GM12878 (cell line): Measurements from ENCODE around the gene WASF2. TPM values are rescaled to one million over a fixed set of nuclear protein-coding genes. Genes with fewer than 3 reads are reported as not detected.

ENCODE experiments used
- ATAC-seq: fragments of 200-7000 bp; cut with Tn5 transposase; 3 replicates; pipeline ENCODE4 v1.9.1; 2020; ENCODE audit warnings: mild to moderate bottlenecking, moderate library complexity
- BruUV-seq: library from RNA; stranded (reverse); fragments of 400-500 nt; replicated peaks from 2 replicates; lab custom pipeline; 2021; lab: Mats Ljungman, UMichigan
- CTCF ChIA-PET: fragments of 300-600 bp; sonication (Branson Sonifier 250); formaldehyde crosslinking; extraction: SDS; loops from one replicate; lab custom pipeline; 2021; ENCODE audit warnings: inconsistent platforms; lab: Yijun Ruan, JAX
- POLR2A ChIA-PET: fragments of 350-600 bp; formaldehyde crosslinking; extraction: SDS; loops from one replicate; lab custom pipeline; 2021; ENCODE audit warnings: inconsistent platforms; lab: Charles Lee
- RAD21 ChIA-PET: fragments of 300-600 bp; sonication (Branson Sonifier 250); formaldehyde crosslinking; loops from one replicate; lab custom pipeline; 2023; ENCODE audit warnings: antibody characterized with exemption; ENCODE audit not compliant: unreplicated experiment; lab: Charles Lee
- SMC1A ChIA-PET: fragments of 300-600 bp; sonication (Branson Sonifier 250); formaldehyde crosslinking; loops from one replicate; lab custom pipeline; 2023; ENCODE audit not compliant: unreplicated experiment, uncharacterized antibody; lab: Charles Lee
- DNase-seq: peaks from one replicate; pipeline ENCODE4 v3.0.0-alpha.2; 2011; ENCODE audit warnings: low read depth, low spot score
- FAIRE-seq: peaks from 3 replicates; lab custom pipeline; 2011; peaks lifted over from hg19 to GRCh38; lab: Jason Lieb, UNC
- H2AFZ ChIP-seq: 2 replicates; pipeline ENCODE4 v1.6.0; 2011; ENCODE audit warnings: low read depth, low read length, control low read depth; ENCODE audit not compliant: control insufficient read depth
- H3K27ac ChIP-seq: 2 replicates; pipeline ENCODE4 v1.5.1; 2011; ENCODE audit warnings: control low read depth; ENCODE audit not compliant: control insufficient read depth, insufficient read depth
- H3K27me3 ChIP-seq, 2 experiments: replicated peaks in 1 of 2; 2 replicates each; pipeline versions ENCODE4 v1.6.0 to v1.6.1; 2011; ENCODE audit warnings: low read length in 1 of 2; ENCODE audit not compliant: control insufficient read depth in 2 of 2, insufficient read depth in 2 of 2
- H3K36me3 ChIP-seq, 2 experiments: 2 replicates each; pipeline ENCODE4 v1.5.1; 2011; ENCODE audit warnings: low read length in 1 of 2; ENCODE audit not compliant: control insufficient read depth in 2 of 2, insufficient read depth in 2 of 2
- H3K4me1 ChIP-seq: 2 replicates; pipeline ENCODE4 v1.6.1; 2011; ENCODE audit warnings: mild to moderate bottlenecking, low read length, moderate library complexity, mixed read lengths; ENCODE audit not compliant: control insufficient read depth, insufficient read depth
- H3K4me2 ChIP-seq: 2 replicates; pipeline ENCODE4 v1.6.0; 2011; ENCODE audit warnings: control low read depth; ENCODE audit not compliant: control insufficient read depth, insufficient read depth
- H3K4me3 ChIP-seq: fragments of 200-600 bp; sonication (generic); 2 replicates; pipeline ENCODE4 v1.5.1; 2016
- H3K79me2 ChIP-seq: 2 replicates; pipeline ENCODE4 v1.6.0; 2011; ENCODE audit warnings: low read length; ENCODE audit not compliant: control insufficient read depth, insufficient read depth
- H3K9ac ChIP-seq: 2 replicates; pipeline ENCODE4 v1.8.0; 2011; ENCODE audit warnings: low read length, control low read depth, mixed read lengths; ENCODE audit not compliant: control insufficient read depth, insufficient read depth
- H3K9me3 ChIP-seq: replicated peaks from 3 replicates; pipeline ENCODE4 v1.5.1; 2011; ENCODE audit warnings: mild to moderate bottlenecking, low read length; ENCODE audit not compliant: control insufficient read depth, insufficient read depth
- H4K20me1 ChIP-seq: 2 replicates; pipeline ENCODE4 v1.6.0; 2011; ENCODE audit not compliant: control insufficient read depth, insufficient read depth
- ASH2L ChIP-seq: fragments of 300-600, 200-600 bp; sonication (generic); IDR thresholded peaks from 2 replicates; pipeline ENCODE4 v1.6.1; 2017; ENCODE audit warnings: low read depth, mild to moderate bottlenecking, borderline replicate concordance
- BMI1 ChIP-seq: fragments of 450-650 bp; IDR thresholded peaks from 2 replicates; pipeline ENCODE4 v1.6.1; 2016; ENCODE audit warnings: mild to moderate bottlenecking, moderate library complexity, borderline replicate concordance
- CHD4 ChIP-seq: fragments of 200-600 bp; sonication (generic); IDR thresholded peaks from 2 replicates; pipeline ENCODE4 v1.6.1; 2016; ENCODE audit warnings: mild to moderate bottlenecking
- E2F8 ChIP-seq: fragments of 450-650 bp; IDR thresholded peaks from 2 replicates; pipeline ENCODE4 v1.6.1; 2018; ENCODE audit warnings: mild to moderate bottlenecking, low read depth, moderate library complexity; ENCODE audit not compliant: partially characterized antibody
- GABPA ChIP-seq: IDR thresholded peaks from 2 replicates; pipeline ENCODE4 v1.6.1; 2014; ENCODE audit warnings: antibody characterized with exemption, low read depth, mild to moderate bottlenecking, inconsistent platforms
- GATAD2B ChIP-seq: fragments of 450-650 bp; conservative IDR thresholded peaks from 2 replicates; pipeline ENCODE4 v1.6.1; 2017; ENCODE audit warnings: low read depth, mild to moderate bottlenecking, moderate library complexity
- IKZF1 ChIP-seq: fragments of 450-650 bp; conservative IDR thresholded peaks from 2 replicates; pipeline ENCODE4 v1.6.1; 2017; ENCODE audit warnings: antibody characterized with exemption, mild to moderate bottlenecking
- IRF4 ChIP-seq: IDR thresholded peaks from 2 replicates; pipeline ENCODE4 v1.6.1; 2011; ENCODE audit warnings: low read depth, low read length
- KDM1A ChIP-seq: fragments of 200-600 bp; sonication (generic); IDR thresholded peaks from 2 replicates; pipeline ENCODE4 v1.6.1; 2016; ENCODE audit warnings: borderline replicate concordance
- NFXL1 ChIP-seq: fragments of 450-650 bp; IDR thresholded peaks from 2 replicates; pipeline ENCODE4 v1.6.1; 2017; ENCODE audit warnings: antibody characterized with exemption, mild to moderate bottlenecking, borderline replicate concordance
- NFYA ChIP-seq: IDR thresholded peaks from 2 replicates; pipeline ENCODE4 v1.6.1; 2011; ENCODE audit warnings: low read depth, mild to moderate bottlenecking, low read length, improper control_type of control experiment, borderline replicate concordance
- NR2C2 ChIP-seq: IDR thresholded peaks from 2 replicates; pipeline ENCODE4 v1.6.1; 2011; ENCODE audit warnings: borderline replicate concordance, low read depth; ENCODE audit not compliant: control insufficient read depth, insufficient read length
- PKNOX1 ChIP-seq: fragments of 450-650 bp; IDR thresholded peaks from 2 replicates; pipeline ENCODE4 v1.6.1; 2016; ENCODE audit warnings: mild to moderate bottlenecking
- POLR2A ChIP-seq: IDR thresholded peaks from 2 replicates; pipeline ENCODE4 v1.6.1; 2011; ENCODE audit warnings: low read depth, mild to moderate bottlenecking, low read length
- POLR2AphosphoS2 ChIP-seq: IDR thresholded peaks from 2 replicates; pipeline ENCODE4 v1.6.1; 2011; ENCODE audit warnings: low read depth, mild to moderate bottlenecking, low read length, improper control_type of control experiment, moderate library complexity
- POLR2AphosphoS5 ChIP-seq: IDR thresholded peaks from 2 replicates; pipeline ENCODE4 v1.6.1; 2011; ENCODE audit warnings: mild to moderate bottlenecking, low read length, inconsistent platforms
- RAD21 ChIP-seq: IDR thresholded peaks from 2 replicates; pipeline ENCODE4 v1.6.1; 2011; ENCODE audit warnings: mild to moderate bottlenecking, low read depth, low read length, moderate library complexity; ENCODE audit not compliant: insufficient read depth
- RUNX3 ChIP-seq: IDR thresholded peaks from 2 replicates; pipeline ENCODE4 v1.6.1; 2012; ENCODE audit warnings: low read length, inconsistent platforms
- SREBF1 ChIP-seq: IDR thresholded peaks from 2 replicates; pipeline ENCODE4 v1.6.1; 2012; ENCODE audit warnings: mild to moderate bottlenecking, low read length
- ZZZ3 ChIP-seq: IDR thresholded peaks from 2 replicates; pipeline ENCODE4 v1.6.1; 2011; ENCODE audit warnings: low read depth; ENCODE audit not compliant: control insufficient read depth, insufficient read length
- WGBS: methylation state at CpG from one replicate; pipeline ENCODE4 v1.1.6; 2016; ENCODE audit warnings: low lambda C conversion rate; ENCODE audit not compliant: insufficient replicate concordance, insufficient coverage; ENCODE audit errors: missing lambda C conversion rate; 5-methylcytosine and 5-hydroxymethylcytosine counted together
- in situ Hi-C: fragments of 300-500 bp; cut with MboI; formaldehyde crosslinking; loops from 9 replicates; pipeline ENCODE4 v1.14.3; 2018; ENCODE audit warnings: mixed read lengths
- intact Hi-C: fragments of 100-400 bp; cut with micrococcal nuclease; formaldehyde crosslinking; loops from one replicate; pipeline ENCODE4 v1.14.2; 2022; ENCODE audit not compliant: unreplicated experiment
- polyA plus RNA-seq, 11 experiments: library from polyadenylated mRNA; depleted of rRNA in 4 of 11; unstranded in 6 of 11; stranded (reverse) in 5 of 11; fragments of >200 nt; fragmentation: Nextera tagmentation in 4 of 11; fragmentation: Illumina TruSeq in 1 of 11; extraction: Ambion mirVana in 4 of 11; extraction: Trizol in 1 of 11; gene quantifications; 1 replicate in 1 of 11; 2 replicates in 10 of 11; pipeline versions ENCODE4 v1.2.1 to v1.2.3, GENCODE V29; 2011 to 2016; ENCODE audit warnings: inconsistent platforms in 2 of 11, missing spikeins in 2 of 11, low read depth in 1 of 11
- total RNA-seq, 4 experiments: library from RNA; depleted of rRNA in 3 of 4; stranded (reverse); fragments of >200 nt in 3 of 4; fragmentation: Illumina TruSeq in 1 of 4; extraction: Trizol in 1 of 4; gene quantifications; 2 replicates each; pipeline versions ENCODE4 v1.2.1 to v1.2.3, GENCODE V29; 2013 to 2021

WASF2 gene
- total and polyA plus RNA-seq, 10 of the 15 experiments (the other 5 are each of a cell fraction or from before 2014, with no cell fraction given): 7.0 to 111 (median 37.1) TPM

- TF ChIP-seq GABPA (no peak), NFYA (no peak), KDM1A (no peak), NR2C2 (no peak), PKNOX1 (peak; percentile 91), IKZF1 (no peak)
- TF ChIP-seq, all 136 proteins: peak for 12
These were observed 86.8 kb downstream of the WASF2 start (continued) for GRCh38 chr1:27403065-27403726.

GRCh38 chr1:27402349-27402754 lies 87.6 kb downstream of the WASF2 start:
- Histone ChIP-seq H3K79me2 (no peaks in the 10 kb centered on the region), H3K36me3 (peaks cover under 1 to 7% of the 10 kb centered on the region in 2 experiments; a peak in 3 of 4 replicates), H4K20me1 (no peaks in the 10 kb centered on the region), H3K27me3 (no peaks in the 10 kb centered on the region), H2AFZ (no peak overlapping the region), H3K4me2 (no peak overlapping the region), H3K4me3 (no peak overlapping the region), H3K4me1 (peaks cover 16% of the 10 kb centered on the region), H3K9ac (no peak overlapping the region), H3K9me3 (no peaks in the 10 kb centered on the region), H3K27ac (no peak overlapping the region)
- intact Hi-C loops: no loop called here
- no peak for DNase-seq
- ChIA-PET POLR2A (no interaction called here), CTCF (interaction anchor here (0.8 to 13.5 kb wide), 16 partner anchors 12 to 204 kb away, joined by 3 to 265 read pairs (median 5); partner anchors contain the start of genes AHDC1 and WASF2), RAD21 (interaction anchor here (0.8 to 3.6 kb wide), 7 partner anchors 8 to 204 kb away, joined by 3 to 34 read pairs (median 3); partner anchors contain the start of gene AHDC1), SMC1A (interaction anchor here (0.8 to 2.4 kb wide), 9 partner anchors 12 to 267 kb away, joined by 3 to 9 read pairs (median 3); no protein-coding TSS in a partner anchor)
- WGBS: 43% methylated on average over 8 of the region's 8 CpGs
- no TSS peak for BruUV-seq
- FAIRE-seq: no peak
- in situ Hi-C loops: no loop called here
- ATAC-seq: peak; percentile 31
- TF ChIP-seq NFYA: no peak
- no peak for TF ChIP-seq NFXL1
- 0 out of 2 replicates have a peak, but pooled peaks have one; percentile 53 for TF ChIP-seq POLR2AphosphoS2
- no peak for TF ChIP-seq GATAD2B
- no peak for TF ChIP-seq ZZZ3
- peak; percentile 55 for TF ChIP-seq RAD21
- no peak for TF ChIP-seq RUNX3
- peak; percentile 61; the same call in 1 of the 2 replicates for TF ChIP-seq POLR2AphosphoS5
- no peak for TF ChIP-seq SREBF1
- no peak for TF ChIP-seq BMI1
- no peak for TF ChIP-seq E2F8
- TF ChIP-seq IRF4: no peak
- 0 out of 2 replicates have a peak, but pooled peaks have one; percentile 37 for TF ChIP-seq POLR2A
- no peak for TF ChIP-seq ASH2L
- TF ChIP-seq CHD4: no peak
